CD4-positive, alpha-beta T cell treated with Interleukin-12 subunit alpha and Interleukin-12 subunit beta, for 1 hour (primary cell): Measurements from ENCODE around the gene ZNF616.
"Not testable (repeated sequence)": the region's sequence is repeated elsewhere in the genome, so short reads cannot be mapped to it uniquely, and the experiment has no call there.

Experiments used
- DNase-seq: peaks from one replicate; pipeline ENCODE4 v3.0.0-alpha.2; 2020

The ZNF616 gene

GRCh38 chr19:52102782-52103181 lies 37.0 kb downstream of the ZNF616 start:
- no peak for DNase-seq

- DNase-seq = no peak
Observed at GRCh38 chr19:52101866-52102562, 37.7 kb downstream of the ZNF616 start.

GRCh38 chr19:52099497-52100138 lies 40.1 kb downstream of the ZNF616 start:
- DNase-seq = no peak

- DNase-seq = not testable (repeated sequence)
Observed at GRCh38 chr19:52096416-52096815, 43.3 kb downstream of the ZNF616 start.

GRCh38 chr19:52095172-52096014 lies 44.3 kb downstream of the ZNF616 start, which contains the start of gene ZNF841:
TSS of gene ZNF841 (minus strand) at chr19:52095765. CDS start at chr19:52084801, 10,964 bp downstream.
- DNase-seq = peak; percentile 90

GRCh38 chr19:52094526-52095130 lies 45.1 kb downstream of the ZNF616 start:
- no peak for DNase-seq

- DNase-seq = no peak
Observed at GRCh38 chr19:52086481-52086880, 53.3 kb downstream of the ZNF616 start.

- no peak for DNase-seq
Observed at GRCh38 chr19:52070496-52070895, 69.2 kb downstream of the ZNF616 start.

- DNase-seq = no peak
Observed at GRCh38 chr19:52069653-52070052, 70.1 kb downstream of the ZNF616 start.

- no peak for DNase-seq
Observed at GRCh38 chr19:52066258-52066863, 73.4 kb downstream of the ZNF616 start.

GRCh38 chr19:52065399-52065798 lies 74.3 kb downstream of the ZNF616 start:
- DNase-seq = no peak
